NCI-H2227 treated with DMSO at 0.1 percent for 48 hours (cell line): Measurements from ENCODE around the gene PLD1.
"Not testable (repeated sequence)": the region's sequence is repeated elsewhere in the genome, so short reads cannot be mapped to it uniquely, and the experiment has no call there.

ENCODE experiments used
- DNase-seq: peaks from one replicate; lab custom pipeline; 2025; lab: John Stamatoyannopoulos, UW

Gene PLD1

DNA sequence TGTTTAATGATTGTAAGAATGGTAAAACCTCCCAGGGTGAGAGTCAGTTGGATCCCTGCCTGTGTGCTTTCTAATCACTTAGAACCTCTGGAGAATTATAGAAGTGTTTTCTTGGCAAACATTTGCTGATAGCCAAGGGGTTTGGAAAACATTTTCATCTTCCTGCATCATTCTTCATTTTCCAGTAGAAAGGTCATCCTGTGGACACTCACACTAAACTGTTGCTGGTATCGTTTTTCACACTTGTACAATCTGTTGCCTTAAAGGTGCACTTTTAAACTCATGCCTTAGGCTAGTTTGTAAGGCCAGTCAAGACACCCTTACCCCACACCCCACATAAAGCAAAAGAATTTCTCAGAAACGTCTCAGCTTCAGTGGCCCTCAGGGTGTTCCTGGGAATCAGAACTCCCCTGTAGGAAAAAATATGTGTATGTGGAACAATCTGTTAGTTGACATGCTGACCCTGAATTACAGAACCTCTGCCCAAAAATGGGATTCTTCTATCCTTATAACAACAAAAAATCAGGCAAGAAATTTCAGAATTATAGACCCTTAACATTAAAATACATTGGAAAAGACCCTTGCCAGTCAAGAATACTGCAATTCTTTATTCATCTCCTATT is 5.8 kb upstream of the PLD1 start:
- no peak for DNase-seq

- DNase-seq: not testable (repeated sequence)
Observed at GRCh38 chr3:171814662-171815061, 4.4 kb upstream of the PLD1 start.

GRCh38 chr3:171813897-171814460 is 3.7 kb upstream of the PLD1 start:
- no peak for DNase-seq

GRCh38 chr3:171813278-171813896 is 3.1 kb upstream of the PLD1 start:
- DNase-seq: no peak

DNA sequence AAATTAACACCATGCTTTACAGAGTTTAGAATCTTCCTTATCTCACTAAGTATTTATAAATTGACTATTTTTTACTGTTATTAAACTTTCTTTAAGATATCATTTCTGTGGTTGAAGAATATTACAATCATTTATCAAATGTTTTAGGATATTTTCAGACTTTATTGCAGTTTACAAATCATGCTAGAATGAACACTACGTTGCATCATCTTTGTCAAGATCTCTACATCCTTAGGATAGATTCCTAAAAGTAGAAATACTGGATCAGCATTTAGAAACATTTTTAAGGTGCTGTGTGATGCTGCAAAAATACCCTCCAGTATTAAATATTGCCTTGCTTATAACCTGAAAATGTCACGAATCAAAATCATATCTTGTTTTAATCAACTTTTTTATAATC is 2.5 kb upstream of the PLD1 start:
- DNase-seq: no peak

GRCh38 chr3:171811913-171812335 is 1.6 kb upstream of the PLD1 start:
- DNase-seq: no peak

DNA sequence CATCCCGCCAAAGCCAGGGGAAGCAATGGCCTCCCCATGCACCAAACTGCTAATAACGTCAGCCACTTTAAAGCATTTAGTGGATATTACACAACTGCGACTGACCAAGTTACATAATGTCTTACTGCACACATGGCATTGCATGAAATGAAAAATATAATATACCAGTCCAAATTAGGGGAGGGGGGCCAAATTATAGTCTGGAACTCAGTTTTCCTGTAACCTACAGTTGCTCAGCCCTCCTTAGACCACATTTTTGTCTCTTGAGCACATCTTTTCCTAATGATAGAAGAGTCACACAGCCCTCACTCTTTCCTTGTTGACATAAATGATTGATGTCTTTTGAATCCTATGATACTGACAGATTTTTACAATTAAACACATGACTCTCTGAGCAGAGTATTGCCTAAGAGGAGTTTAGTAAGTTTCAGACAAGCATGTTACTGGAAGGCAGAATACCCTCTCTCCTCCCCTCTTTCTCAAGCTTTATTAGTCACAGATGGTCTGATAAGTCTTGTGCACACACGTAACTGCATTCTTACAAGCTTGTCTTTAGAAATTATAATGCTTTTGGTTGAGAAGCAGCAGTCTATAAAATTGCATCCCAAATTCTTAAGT is 1.1 kb upstream of the PLD1 start:
- no peak for DNase-seq

DNA sequence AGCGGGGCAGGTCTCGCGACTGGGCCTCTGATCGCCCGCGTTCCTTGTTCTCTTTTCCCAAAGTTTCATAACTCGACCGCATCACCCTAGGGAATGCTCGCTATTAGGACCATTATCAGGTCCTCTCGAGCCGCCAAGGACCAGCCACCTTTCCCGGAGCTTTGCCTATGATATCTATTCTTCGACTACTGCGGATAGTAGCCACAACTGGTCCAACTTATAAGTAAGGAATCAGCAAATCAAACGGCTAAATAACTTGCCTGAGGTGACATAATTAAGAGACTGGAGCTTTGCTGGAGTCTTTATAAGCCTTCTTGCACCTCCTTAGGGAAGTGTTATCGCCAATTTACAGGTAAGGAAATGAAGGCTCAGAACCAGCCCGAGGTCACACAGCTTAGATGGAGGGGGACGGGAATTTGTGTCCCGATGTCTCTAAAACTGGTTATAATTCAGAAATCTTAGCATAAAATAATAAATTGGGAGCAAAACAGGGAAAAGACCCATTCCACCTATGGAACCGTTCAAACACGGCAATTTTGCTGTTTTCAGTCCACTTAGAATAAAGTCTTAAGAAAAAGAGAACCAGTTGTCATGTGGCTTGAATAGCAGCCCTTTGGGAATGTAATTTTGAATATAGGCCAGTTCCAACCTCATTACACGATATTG is 479 bp upstream of the PLD1 start:
- no peak for DNase-seq

GRCh38 chr3:171809611-171809860 is 747 bp downstream of the PLD1 start:
- peak; percentile 16 for DNase-seq

- DNase-seq: no peak
Observed at GRCh38 chr3:171807806-171808205, 2.5 kb downstream of the PLD1 start.

DNA sequence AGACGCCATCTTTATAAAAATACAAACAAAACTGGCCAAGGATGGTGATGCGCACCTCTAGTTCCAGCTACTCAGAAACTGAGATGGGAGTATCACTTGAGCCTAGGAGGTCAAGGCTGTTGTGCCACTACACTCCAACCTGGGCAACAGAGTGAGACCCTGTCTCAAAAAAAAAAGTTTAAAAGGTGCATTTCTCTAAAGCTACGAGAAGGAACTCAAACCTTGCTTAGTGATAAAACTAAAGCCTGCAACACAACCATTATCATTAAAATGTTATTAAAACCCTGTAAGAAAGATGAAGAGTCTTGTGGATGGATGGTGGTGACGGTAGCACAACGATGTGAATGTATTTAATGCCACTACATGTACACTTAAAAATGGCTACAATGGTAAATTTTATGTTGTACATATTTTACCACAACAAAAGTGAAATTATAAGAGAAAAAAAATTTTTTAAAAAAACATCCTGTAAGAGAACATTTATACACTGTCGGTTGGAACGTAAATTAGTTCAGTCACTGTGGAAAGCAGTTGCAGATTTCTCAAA is 3.1 kb downstream of the PLD1 start:
- no peak for DNase-seq

GRCh38 chr3:171806200-171807128 is 3.8 kb downstream of the PLD1 start:
- no peak for DNase-seq

DNA sequence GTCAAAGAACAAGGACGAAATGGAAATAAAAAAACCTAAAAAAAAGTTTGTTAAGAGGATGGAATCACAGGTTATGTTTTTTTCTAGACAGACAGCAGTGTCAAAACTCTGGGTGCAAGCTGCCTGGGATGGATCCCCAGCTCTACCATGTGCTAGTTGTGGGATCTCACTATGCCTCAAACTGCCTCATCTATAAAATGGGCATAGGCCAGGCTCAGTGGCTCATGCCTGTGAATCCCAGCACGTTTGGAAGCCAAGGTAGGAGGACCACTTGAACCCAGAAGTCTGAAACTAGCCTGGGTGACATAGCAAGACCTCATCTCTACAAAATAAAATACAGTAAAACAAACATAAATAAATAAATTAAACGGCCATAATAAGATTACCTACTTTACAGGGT is 4.6 kb downstream of the PLD1 start:
- DNase-seq: no peak

- DNase-seq: no peak
Observed at GRCh38 chr3:171804618-171805389, 5.5 kb downstream of the PLD1 start.

DNA sequence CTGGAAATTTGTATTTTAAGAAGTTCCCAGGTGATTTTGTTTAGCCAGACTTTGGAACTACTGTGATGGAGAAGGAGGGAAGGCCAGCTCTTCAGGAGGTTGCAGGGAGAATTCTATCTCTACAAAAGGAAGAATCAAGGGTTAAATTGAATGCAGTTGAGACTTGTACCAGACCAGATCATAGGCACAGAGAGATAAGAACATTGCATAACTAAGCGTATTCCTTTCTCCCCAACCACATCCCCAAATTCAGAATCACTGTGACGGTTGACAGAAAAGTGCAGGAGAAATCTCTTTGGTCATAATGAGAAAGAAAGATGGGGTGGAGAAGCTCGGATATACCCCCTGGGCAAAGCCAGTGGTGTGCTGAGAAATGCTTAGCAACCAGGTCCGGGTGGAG is 7.2 kb downstream of the PLD1 start:
- no peak for DNase-seq

- no peak for DNase-seq
Observed at GRCh38 chr3:171802590-171802956, 7.7 kb downstream of the PLD1 start.

DNA sequence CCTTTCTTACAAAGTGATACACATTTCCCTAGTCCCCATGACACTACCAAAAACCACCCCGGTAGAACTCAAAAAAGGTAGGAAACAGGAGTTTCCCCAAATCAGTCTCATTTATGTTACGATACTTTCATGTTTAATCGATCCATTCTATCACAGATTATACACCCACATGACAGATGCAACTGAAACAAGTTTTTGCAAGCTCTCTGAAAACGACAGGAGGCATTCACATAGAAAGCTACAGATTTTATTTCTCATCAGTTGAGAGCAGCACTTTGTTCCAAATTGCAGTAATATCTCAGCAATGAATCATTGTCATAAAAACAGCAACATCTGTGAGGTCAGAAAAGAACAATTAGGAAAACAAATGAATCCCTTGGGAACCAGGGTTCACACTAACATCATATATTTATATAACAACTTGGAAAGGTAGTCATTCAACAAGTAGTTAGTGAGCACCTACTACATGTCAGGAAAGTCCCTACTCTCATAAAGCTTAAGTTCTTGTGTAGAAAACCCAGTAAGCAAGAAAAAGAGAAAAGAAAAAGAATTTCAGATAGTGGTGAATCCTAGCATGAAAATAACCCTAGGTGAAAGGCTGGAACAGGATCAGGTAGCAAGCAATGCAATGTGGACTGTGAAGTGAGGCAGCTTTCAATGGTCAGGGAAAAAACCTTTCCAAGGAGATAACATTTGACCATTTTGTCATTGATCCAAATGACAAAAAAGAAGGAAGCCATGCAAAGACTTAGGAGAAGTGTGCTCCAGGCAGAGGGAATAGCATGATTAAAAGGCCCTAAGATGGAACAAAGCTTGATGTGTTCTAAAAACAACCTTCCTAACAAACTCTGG is 8.3 kb downstream of the PLD1 start:
- DNase-seq: no peak

- DNase-seq: no peak
Observed at GRCh38 chr3:171799501-171799900, 10.8 kb downstream of the PLD1 start.

- no peak for DNase-seq
Observed at GRCh38 chr3:171797873-171798272, 12.4 kb downstream of the PLD1 start.

DNA sequence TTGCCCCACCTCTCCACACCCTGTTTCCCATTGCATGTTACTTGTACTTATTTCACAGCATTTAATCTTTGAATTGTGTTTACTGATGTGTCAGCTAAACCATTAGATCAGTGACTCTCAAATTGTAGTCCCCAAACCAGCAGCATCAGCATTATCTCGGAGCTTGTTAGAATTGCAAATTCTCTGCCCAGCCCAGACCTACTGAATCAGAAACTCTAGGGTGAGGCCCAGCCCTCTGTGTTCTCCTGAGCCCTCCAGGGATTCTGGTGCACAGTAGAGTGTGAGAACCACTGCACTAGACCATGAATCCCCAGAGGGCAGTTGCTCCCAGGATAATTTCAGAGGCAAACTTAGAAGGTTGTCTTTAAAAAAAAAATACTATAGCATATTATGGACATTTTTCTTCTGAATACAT is 13.0 kb downstream of the PLD1 start:
- DNase-seq: no peak
